BLaER1 treated with 17β-estradiol and CSF1 and Interleukin-3, amounts not matched to agents 10 nM and 100 nM (cell line): ENCODE data around the gene PTPRN2.
A peak's percentile ranks its signal among the peaks of the same experiment; 100 is the strongest.

Source experiments
- H3K27ac ChIP-seq, 11 experiments: shearing (Covaris generic); formaldehyde crosslinking; 2 replicates each; pipeline ENCODE4 v1.8.1; 2022
- H3K27me3 ChIP-seq, 11 experiments: shearing (Covaris generic); formaldehyde crosslinking; 2 replicates each; pipeline ENCODE4 v1.8.1; 2022
- H3K36me3 ChIP-seq, 11 experiments: shearing (Covaris generic); formaldehyde crosslinking; 2 replicates each; pipeline ENCODE4 v1.8.1; 2022
- H3K4me1 ChIP-seq, 10 experiments: shearing (Covaris generic); formaldehyde crosslinking; 2 replicates each; pipeline ENCODE4 v1.8.1; 2022
- H3K4me2 ChIP-seq, 11 experiments: shearing (Covaris generic); formaldehyde crosslinking; 2 replicates each; pipeline ENCODE4 v1.8.1; 2022
- H3K4me3 ChIP-seq, 10 experiments: shearing (Covaris generic); formaldehyde crosslinking; 2 replicates each; pipeline ENCODE4 v1.8.1; 2022
- H3K9ac ChIP-seq, 11 experiments: shearing (Covaris generic); formaldehyde crosslinking; 2 replicates each; pipeline ENCODE4 v1.8.1; 2022
- H3K9me3 ChIP-seq, 11 experiments: shearing (Covaris generic); formaldehyde crosslinking; replicated peaks in 1 of 11; 2 replicates each; pipeline ENCODE4 v1.8.1; 2022
- H4K20me1 ChIP-seq, 11 experiments: shearing (Covaris generic); formaldehyde crosslinking; 2 replicates each; pipeline ENCODE4 v1.8.1; 2022
- Cebpa-rat ChIP-seq, 11 experiments: shearing (Covaris generic); IDR thresholded peaks; 2 replicates each; pipeline ENCODE4 v1.8.1; 2022

Gene PTPRN2

DNA sequence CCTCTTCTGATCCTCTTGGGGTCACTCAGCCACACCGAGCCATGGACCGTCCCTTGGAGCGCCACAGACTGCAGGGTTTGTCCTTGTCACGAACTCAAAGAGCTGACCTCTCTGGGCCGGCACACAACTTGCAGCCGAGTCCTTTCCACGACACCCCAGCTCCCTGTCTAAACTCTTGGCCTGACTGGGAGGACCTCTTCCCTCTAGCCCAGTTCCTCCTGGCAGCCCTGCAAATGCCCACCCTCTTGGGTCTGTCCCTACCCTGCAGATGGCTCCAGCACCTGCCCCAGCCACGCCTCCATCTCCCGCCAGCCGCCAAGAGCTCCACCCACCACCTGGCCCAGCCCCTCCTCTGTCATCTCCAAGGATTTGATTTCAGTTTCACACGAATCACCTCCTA, 911.6 kb downstream of the PTPRN2 start:
- Histone ChIP-seq H3K27ac (peak overlapping the region in 1 of 11 experiments; percentile 34; a peak in 1 of 22 replicates), H3K4me2 (peak overlapping the region; percentile 73 to 97 (median 85)), H3K9me3 (no peaks in the 10 kb centered on the region), H3K9ac (peak overlapping the region in 3 of 11 experiments; percentile 29 to 53 (median 43); a peak in 3 of 22 replicates), H3K36me3 (no peaks in the 10 kb centered on the region), H3K27me3 (peaks cover 47 to 94% (median 70%) of the 10 kb centered on the region in 11 experiments), H3K4me1 (peaks cover 36 to 79% (median 76%) of the 10 kb centered on the region in 10 experiments), H3K4me3 (peak overlapping the region in 5 of 10 experiments; percentile 18 to 48 (median 28); a peak in 7 of 20 replicates), H4K20me1 (peaks cover 0 to 38% (median 0%) of the 10 kb centered on the region in 11 experiments; a peak in 8 of 22 replicates)
- TF ChIP-seq Cebpa-rat (IDR thresholded peaks at IDR 0.05) = no peak

DNA sequence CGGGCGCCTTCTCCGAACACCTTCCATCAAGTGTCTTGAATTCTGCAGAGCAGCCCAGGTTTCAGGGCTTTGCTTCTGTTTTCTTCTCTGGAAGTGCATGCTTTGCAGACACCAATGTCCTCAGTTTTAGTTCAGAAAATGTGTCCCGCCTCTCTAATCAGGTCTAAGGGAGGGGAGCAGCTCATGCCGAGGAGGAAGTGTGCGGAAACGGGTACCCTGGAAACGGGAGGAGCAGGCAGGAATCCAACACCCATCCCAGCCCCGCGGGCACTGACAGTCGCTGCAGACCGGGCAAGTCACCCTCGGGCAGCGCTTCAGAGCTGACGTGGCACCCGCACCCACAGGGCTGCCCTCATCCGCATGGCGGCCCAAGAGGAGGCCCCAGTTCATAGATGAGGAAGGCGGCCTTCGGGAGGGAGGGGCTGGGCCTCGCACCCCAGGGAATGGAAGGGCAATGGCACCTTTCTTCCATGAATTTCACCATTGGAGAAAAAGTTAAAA, 912.1 kb downstream of the PTPRN2 start:
- no peaks in the 10 kb centered on the region for H3K9me3 ChIP-seq
- peaks cover 42 to 94% (median 64%) of the 10 kb centered on the region in 11 experiments for H3K27me3 ChIP-seq
- TF ChIP-seq Cebpa-rat (IDR thresholded peaks at IDR 0.05) = no peak
- peaks cover 0 to 37% (median 0%) of the 10 kb centered on the region in 11 experiments; a peak in 7 of 22 replicates for H4K20me1 ChIP-seq
- H3K4me3 ChIP-seq = peak overlapping the region in 6 of 10 experiments; percentile 8 to 48 (median 22); a peak in 8 of 20 replicates
- peaks cover 41 to 84% (median 82%) of the 10 kb centered on the region in 10 experiments for H3K4me1 ChIP-seq
- H3K4me2 ChIP-seq = peak overlapping the region; percentile 73 to 97 (median 85)
- H3K36me3 ChIP-seq = no peaks in the 10 kb centered on the region
- H3K27ac ChIP-seq = peak overlapping the region in 1 of 11 experiments; percentile 34; a peak in 1 of 22 replicates
- peak overlapping the region in 3 of 11 experiments; percentile 29 to 53 (median 43); a peak in 3 of 22 replicates for H3K9ac ChIP-seq

DNA sequence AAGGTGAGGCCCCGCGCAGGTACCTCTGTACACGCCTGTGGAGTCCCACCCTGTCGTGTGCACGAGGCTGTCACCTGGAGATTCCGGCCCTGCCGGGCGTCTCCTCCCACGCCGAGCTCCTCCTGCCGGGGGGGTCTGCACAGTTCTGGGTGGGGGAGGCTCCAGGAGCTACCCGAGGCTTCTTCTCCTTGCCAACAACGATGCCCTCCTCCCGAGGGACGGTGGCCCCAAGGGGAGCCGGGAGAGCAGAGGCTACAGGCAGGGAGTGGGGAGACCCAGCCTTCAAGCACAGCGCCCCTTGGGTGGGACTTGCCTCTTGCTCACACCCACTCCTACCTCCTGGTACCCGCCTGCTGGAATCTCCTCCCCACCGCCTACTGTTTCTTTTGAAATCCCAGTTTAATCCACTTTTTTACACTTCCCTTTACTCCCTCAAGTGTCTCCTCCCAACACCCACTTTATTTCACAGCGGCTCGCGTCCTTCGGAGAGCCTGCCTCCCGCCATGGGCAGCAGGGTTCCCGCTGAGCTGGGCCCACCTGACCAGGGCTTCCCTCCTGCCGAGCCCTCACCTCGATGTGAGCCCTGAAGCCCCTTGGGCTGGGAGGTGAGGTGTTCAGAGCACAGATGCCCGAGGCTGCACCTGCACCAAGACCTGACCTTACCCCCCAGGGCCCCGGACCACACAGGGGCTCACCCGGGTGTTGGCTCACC, 912.8 kb downstream of the PTPRN2 start:
- H3K27me3 ChIP-seq = peaks cover 36 to 94% (median 58%) of the 10 kb centered on the region in 11 experiments
- H3K4me3 ChIP-seq = peak overlapping the region in 4 of 10 experiments; percentile 8 to 48 (median 19); a peak in 4 of 20 replicates
- 0 out of 22 replicates have a peak overlapping the region, but pooled peaks of 1 of the 11 experiments have one; percentile 19 for H3K27ac ChIP-seq
- TF ChIP-seq Cebpa-rat (IDR thresholded peaks at IDR 0.05) = no peak
- H3K9me3 ChIP-seq = no peaks in the 10 kb centered on the region
- peaks cover 47 to 90% (median 88%) of the 10 kb centered on the region in 10 experiments for H3K4me1 ChIP-seq
- H4K20me1 ChIP-seq = peaks cover 0 to 35% (median 0%) of the 10 kb centered on the region in 11 experiments; a peak in 6 of 22 replicates
- peak overlapping the region; percentile 73 to 97 (median 85) for H3K4me2 ChIP-seq
- H3K36me3 ChIP-seq = no peaks in the 10 kb centered on the region
- H3K9ac ChIP-seq = peak overlapping the region in 3 of 11 experiments; percentile 29 to 53 (median 43); a peak in 3 of 22 replicates

DNA sequence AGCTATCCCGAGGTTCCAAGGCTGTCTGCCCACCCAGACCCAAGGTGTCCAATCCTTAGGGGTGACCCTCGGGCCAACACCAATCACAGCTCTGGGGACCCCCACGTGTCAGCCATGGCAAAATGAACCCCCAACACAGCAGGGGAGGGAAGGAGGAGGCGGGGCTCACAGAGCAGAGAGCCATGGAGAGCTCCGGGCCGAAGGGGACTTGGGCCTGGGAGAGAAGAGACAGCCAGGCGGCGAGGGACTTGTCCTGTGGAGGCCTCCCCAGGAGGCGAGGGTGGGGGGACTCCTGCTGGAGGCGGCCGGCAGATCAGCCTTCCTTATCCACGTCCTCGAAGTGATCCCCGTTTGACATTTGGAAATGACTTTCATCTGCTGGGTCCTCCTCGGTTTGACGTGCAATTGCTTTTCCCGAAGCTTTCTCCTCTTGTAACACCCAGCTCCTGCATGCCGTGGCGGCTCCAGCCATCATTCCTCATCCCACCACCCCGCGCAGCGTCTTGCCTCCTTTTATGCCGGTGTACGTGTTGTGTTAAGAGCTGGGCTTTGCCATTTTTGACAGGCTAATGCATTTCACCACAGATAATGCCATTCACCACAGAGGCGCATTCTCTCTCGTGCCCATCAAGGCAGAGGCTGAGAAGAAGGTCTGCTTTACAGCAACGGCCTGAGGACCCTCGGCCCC, 913.5 kb downstream of the PTPRN2 start:
- Histone ChIP-seq H3K4me2 (peak overlapping the region; percentile 73 to 97 (median 85)), H4K20me1 (peaks cover 0 to 35% (median 0%) of the 10 kb centered on the region in 11 experiments; a peak in 5 of 22 replicates), H3K27me3 (peaks cover 29 to 94% (median 51%) of the 10 kb centered on the region in 11 experiments), H3K27ac (no peak overlapping the region), H3K4me1 (peaks cover 54 to 97% (median 95%) of the 10 kb centered on the region in 10 experiments), H3K36me3 (no peaks in the 10 kb centered on the region), H3K9me3 (no peaks in the 10 kb centered on the region), H3K4me3 (no peak overlapping the region; a peak in 1 of 20 replicates), H3K9ac (peak overlapping the region in 1 of 11 experiments; percentile 11; a peak in 1 of 22 replicates)
- no peak for TF ChIP-seq Cebpa-rat (IDR thresholded peaks at IDR 0.05)

DNA sequence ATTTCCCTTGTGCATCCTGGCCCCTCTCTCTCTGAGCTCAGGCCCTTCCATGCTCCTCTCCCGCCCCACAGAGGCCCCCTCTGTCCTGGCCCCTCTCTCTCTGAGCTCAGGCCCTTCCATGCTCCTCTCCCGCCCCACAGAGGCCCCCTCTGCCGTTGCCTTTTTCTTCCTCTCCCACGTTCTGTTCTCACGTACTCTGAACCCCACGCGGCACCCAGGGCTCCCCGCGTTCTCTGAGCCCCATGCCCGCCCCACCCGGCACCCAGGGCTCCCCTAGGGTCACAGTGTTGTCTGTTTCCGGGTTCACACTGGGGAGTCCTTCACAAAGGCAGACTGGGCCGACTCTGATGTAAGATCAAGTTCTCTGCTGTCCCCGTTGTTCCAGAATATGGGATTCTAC, 914.0 kb downstream of the PTPRN2 start:
- Histone ChIP-seq H3K36me3 (no peaks in the 10 kb centered on the region), H3K4me1 (peaks cover 60 to 100% (median 99%) of the 10 kb centered on the region in 10 experiments), H3K9ac (peak overlapping the region in 1 of 11 experiments; percentile 11; a peak in 1 of 22 replicates), H3K9me3 (no peaks in the 10 kb centered on the region), H3K27ac (no peak overlapping the region), H3K27me3 (peaks cover 23 to 94% (median 45%) of the 10 kb centered on the region in 11 experiments), H3K4me2 (peak overlapping the region in 8 of 11 experiments; percentile 74 to 97 (median 89); a peak in 15 of 22 replicates), H4K20me1 (peaks cover 0 to 33% (median 0%) of the 10 kb centered on the region in 11 experiments; a peak in 4 of 22 replicates), H3K4me3 (no peak overlapping the region)
- TF ChIP-seq Cebpa-rat (IDR thresholded peaks at IDR 0.05) = no peak

DNA sequence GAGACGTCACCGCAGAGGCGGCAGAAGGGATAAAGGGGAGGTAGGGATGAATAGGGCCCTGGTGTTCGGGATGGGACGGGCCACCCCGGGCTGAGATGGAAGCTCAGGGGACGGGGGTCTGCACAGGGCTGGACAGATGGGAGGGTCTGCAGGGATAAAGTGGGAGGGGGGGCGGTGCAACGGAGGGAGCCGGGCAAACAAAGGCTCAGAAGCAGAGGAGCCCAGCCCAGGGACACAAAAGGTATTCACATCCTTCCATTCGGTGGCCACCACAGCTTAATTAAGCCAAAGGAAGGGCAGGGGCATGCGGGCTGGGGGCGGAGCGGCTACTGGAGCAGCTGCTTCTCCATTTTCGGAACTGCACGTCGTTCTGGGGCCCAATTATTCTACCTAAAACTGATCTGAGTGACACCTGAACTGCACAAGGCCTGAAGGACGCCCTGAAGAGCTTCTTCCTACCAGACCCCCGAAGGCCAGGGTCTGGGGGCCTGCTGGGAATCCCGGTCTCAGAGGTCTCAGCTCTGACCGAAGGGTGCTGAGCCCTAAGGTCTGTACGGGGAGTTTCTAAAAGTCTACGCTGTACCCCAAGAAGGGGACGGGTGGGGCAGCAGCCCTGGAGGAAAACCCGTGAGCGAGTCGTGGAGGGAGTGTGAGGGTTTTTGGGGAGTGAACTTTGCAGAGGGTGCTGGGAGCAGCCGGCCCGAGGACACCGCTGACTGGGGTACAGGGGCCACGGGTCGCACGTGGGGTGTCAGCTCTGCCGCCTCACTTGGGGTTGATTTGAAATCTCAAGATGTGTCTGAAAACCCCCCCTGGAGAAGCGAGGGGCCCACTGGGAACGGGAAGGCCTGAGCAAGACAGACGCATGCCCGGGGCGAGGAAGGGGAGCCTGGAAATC, 916.0 kb downstream of the PTPRN2 start:
- Histone ChIP-seq H3K36me3 (no peaks in the 10 kb centered on the region), H3K9me3 (no peaks in the 10 kb centered on the region), H3K27me3 (peaks cover 4 to 89% (median 26%) of the 10 kb centered on the region in 11 experiments; a peak in 19 of 22 replicates), H3K9ac (peak overlapping the region in 4 of 11 experiments; percentile 80 to 85 (median 82); a peak in 8 of 22 replicates), H4K20me1 (peaks cover 0 to 25% (median 0%) of the 10 kb centered on the region in 11 experiments; a peak in 4 of 22 replicates), H3K27ac (peak overlapping the region in 8 of 11 experiments; percentile 78 to 98 (median 90); a peak in 14 of 22 replicates), H3K4me1 (peaks cover 69 to 100% (median 100%) of the 10 kb centered on the region in 10 experiments), H3K4me3 (no peak overlapping the region), H3K4me2 (peak overlapping the region; percentile 85 to 97 (median 92); a peak in 20 of 22 replicates)
- no peak for TF ChIP-seq Cebpa-rat (IDR thresholded peaks at IDR 0.05)

DNA sequence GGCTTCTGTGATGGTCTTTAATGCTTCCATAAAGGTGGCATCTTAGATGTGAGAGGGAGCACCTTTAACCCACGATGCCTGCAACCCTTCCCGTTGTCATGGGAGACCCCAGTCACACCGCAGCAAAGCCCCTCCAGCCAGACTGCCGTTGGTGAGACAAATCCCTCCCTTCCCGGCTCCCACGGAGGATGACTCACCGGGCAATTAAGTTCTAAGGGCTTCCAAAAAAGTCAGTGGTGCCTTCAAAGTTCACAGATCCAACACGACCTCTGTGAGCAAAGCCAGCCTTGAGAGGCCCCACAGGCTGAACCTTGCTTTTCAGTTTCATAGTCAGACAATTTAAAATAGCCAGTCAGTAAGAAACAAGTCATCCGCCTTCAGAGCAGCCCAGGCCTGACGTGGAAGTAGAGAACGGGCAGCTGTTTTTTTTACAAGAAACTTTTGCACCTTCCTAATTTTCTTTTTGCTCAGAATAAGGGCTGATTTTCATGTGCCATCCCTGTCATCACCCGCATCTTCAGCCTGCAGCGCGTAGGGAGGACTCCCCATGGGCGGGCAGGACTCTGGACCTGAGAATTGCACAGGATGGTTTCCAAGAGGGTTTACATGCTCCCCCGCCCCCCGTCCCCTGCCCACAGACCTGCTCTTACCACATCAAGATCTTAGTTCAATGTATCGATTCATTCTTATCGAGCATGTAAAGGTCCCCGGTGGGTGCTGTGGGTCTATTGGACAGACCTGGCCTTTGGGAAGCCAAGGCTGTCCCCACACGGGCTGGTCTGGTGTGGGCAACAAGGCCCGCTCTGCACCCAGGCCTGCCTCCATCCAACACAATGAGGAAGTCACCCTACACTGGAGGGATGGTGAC, 916.9 kb downstream of the PTPRN2 start:
- peak overlapping the region in 8 of 10 experiments; percentile 28 to 61 (median 46); a peak in 15 of 20 replicates for H3K4me3 ChIP-seq
- peaks cover 60 to 98% (median 95%) of the 10 kb centered on the region in 10 experiments for H3K4me1 ChIP-seq
- H3K9me3 ChIP-seq = no peaks in the 10 kb centered on the region
- H3K4me2 ChIP-seq = peak overlapping the region; percentile 85 to 97 (median 92)
- H4K20me1 ChIP-seq = peaks cover 0 to 16% (median 0%) of the 10 kb centered on the region in 11 experiments; a peak in 2 of 22 replicates
- peak overlapping the region in 9 of 11 experiments; percentile 39 to 85 (median 74); a peak in 17 of 22 replicates for H3K9ac ChIP-seq
- H3K27ac ChIP-seq = peak overlapping the region in 9 of 11 experiments; percentile 54 to 98 (median 89); a peak in 18 of 22 replicates
- no peak for TF ChIP-seq Cebpa-rat (IDR thresholded peaks at IDR 0.05)
- no peaks in the 10 kb centered on the region for H3K36me3 ChIP-seq
- peaks cover 4 to 81% (median 17%) of the 10 kb centered on the region in 11 experiments; a peak in 14 of 22 replicates for H3K27me3 ChIP-seq
